HCT116 (cell line): ENCODE measurements around the gene SERTAD3. TPM values are rescaled to one million over a fixed set of nuclear protein-coding genes. Genes with fewer than 3 reads are reported as not detected.
A peak's percentile ranks its signal among the peaks of the same experiment; 100 is the strongest.

Experiments used
- ATAC-seq: fragments of 200-7000 bp; cut with Tn5 transposase; 2 replicates; pipeline ENCODE4 v1.9.1; 2020; ENCODE audit warnings: mild to moderate bottlenecking, moderate library complexity
- BruUV-seq: library from RNA; stranded (reverse); fragments of 400-500 nt; replicated peaks from 2 replicates; lab custom pipeline; 2021; lab: Mats Ljungman, UMichigan
- CTCF ChIA-PET: fragments of 300-600 bp; sonication (Branson Sonifier 250); formaldehyde crosslinking; loops from one replicate; lab custom pipeline; 2021; ENCODE audit warnings: antibody characterized with exemption; lab: Charles Lee
- POLR2A ChIA-PET: fragments of 300-600, 350-600 bp; sonication (Branson Sonifier 250); formaldehyde crosslinking; loops from one replicate; lab custom pipeline; 2021; ENCODE audit warnings: antibody characterized with exemption; lab: Charles Lee
- RAD21 ChIA-PET, 2 experiments: fragments of 300-600 bp; sonication (Branson Sonifier 250); formaldehyde crosslinking; loops; one replicate each; lab custom pipeline; 2023; ENCODE audit warnings: low total read pairs in 2 of 2; ENCODE audit not compliant: uncharacterized antibody in 2 of 2, unreplicated experiment in 2 of 2, low non-redundant PET in 1 of 2; lab: Charles Lee
- DNase-seq: peaks from one replicate; pipeline ENCODE4 v3.0.0-alpha.2; 2010; ENCODE audit warnings: low read depth, low spot score
- H2AFZ ChIP-seq: fragments of 200-600 bp; shearing (Covaris generic), sonication (generic); 2 replicates; pipeline ENCODE4 v1.6.1; 2017; ENCODE audit warnings: low read depth, mixed run types, mixed read lengths, antibody characterized with exemption, low read length; ENCODE audit not compliant: poor library complexity, severe bottlenecking
- H3K27ac ChIP-seq: 2 replicates; pipeline ENCODE4 v1.5.1; 2012; ENCODE audit warnings: low read depth, low read length
- H3K27me3 ChIP-seq: fragments of 200-600 bp; sonication (generic); 2 replicates; pipeline ENCODE4 v1.6.1; 2016; ENCODE audit warnings: mixed run types, low read length, mixed read lengths; ENCODE audit not compliant: insufficient read depth
- H3K36me3 ChIP-seq, 2 experiments: fragments of 200-500 bp in 1 of 2; fragments of 200-600 bp in 1 of 2; sonication (Bioruptor generic) in 1 of 2; sonication (generic) in 1 of 2; 2 replicates each; pipeline versions ENCODE4 v1.5.1 to v1.6.1; 2014 to 2016; ENCODE audit warnings: low read length in 2 of 2, inconsistent platforms in 1 of 2, mixed read lengths in 1 of 2, mixed run types in 1 of 2; ENCODE audit not compliant: insufficient read depth in 2 of 2, control insufficient read depth in 1 of 2
- H3K4me1 ChIP-seq, 2 experiments: fragments of 200-600 bp in 1 of 2; sonication (generic) in 1 of 2; 2 replicates each; pipeline versions ENCODE4 v1.5.1 to v1.6.1; 2012 to 2017; ENCODE audit warnings: low read length in 2 of 2, inconsistent platforms in 1 of 2, mild to moderate bottlenecking in 1 of 2, mixed read lengths in 1 of 2, mixed run types in 1 of 2, moderate library complexity in 1 of 2; ENCODE audit not compliant: insufficient read depth in 2 of 2, control insufficient read depth in 1 of 2
- H3K4me2 ChIP-seq: fragments of 200-600 bp; sonication (generic); 2 replicates; pipeline ENCODE4 v1.6.1; 2017; ENCODE audit warnings: mixed run types, low read length, mixed read lengths
- H3K4me3 ChIP-seq, 2 experiments: fragments of 200-600 bp in 1 of 2; sonication (generic) in 1 of 2; replicated peaks in 1 of 2; 2 replicates each; pipeline ENCODE4 v1.5.1; 2011 to 2016; ENCODE audit warnings: low read length in 2 of 2, control low read depth in 1 of 2, low read depth in 1 of 2, mild to moderate bottlenecking in 1 of 2, mixed read lengths in 1 of 2, mixed run types in 1 of 2
- H3K79me2 ChIP-seq: fragments of 200-600 bp; sonication (generic); 2 replicates; pipeline ENCODE4 v1.6.1; 2017; ENCODE audit warnings: mild to moderate bottlenecking, mixed run types, low read length, moderate library complexity, mixed read lengths; ENCODE audit not compliant: insufficient read depth
- H3K9ac ChIP-seq: fragments of 200-600 bp; sonication (generic); 2 replicates; pipeline ENCODE4 v1.6.1; 2016; ENCODE audit warnings: low read length, mixed read lengths
- H3K9me2 ChIP-seq: fragments of 200-600 bp; sonication (generic), shearing (Covaris generic); 2 replicates; pipeline ENCODE4 v1.6.1; 2017; ENCODE audit warnings: mixed run types, mild to moderate bottlenecking, moderate library complexity; ENCODE audit not compliant: insufficient read depth
- H3K9me3 ChIP-seq, 2 experiments: fragments of 200-500 bp in 1 of 2; fragments of 200-600 bp in 1 of 2; sonication (Bioruptor generic) in 1 of 2; sonication (generic) in 1 of 2; 2 replicates each; pipeline ENCODE4 v1.6.1; 2014 to 2017; ENCODE audit warnings: low read length in 2 of 2, mixed read lengths in 2 of 2, inconsistent platforms in 1 of 2, low read depth in 1 of 2, mild to moderate bottlenecking in 1 of 2, mixed run types in 1 of 2, moderate library complexity in 1 of 2; ENCODE audit not compliant: control insufficient read depth in 1 of 2, insufficient read depth in 1 of 2
- H4K20me1 ChIP-seq: fragments of 200-600 bp; sonication (generic), shearing (Covaris generic); 2 replicates; pipeline ENCODE4 v1.6.1; 2017; ENCODE audit warnings: mixed run types, mild to moderate bottlenecking, moderate library complexity; ENCODE audit not compliant: insufficient read depth
- CBX3 ChIP-seq: IDR thresholded peaks from 2 replicates; pipeline ENCODE4 v1.6.1; 2012; ENCODE audit warnings: low read depth
- CEBPB ChIP-seq: IDR thresholded peaks from 2 replicates; pipeline ENCODE4 v1.6.1; 2012; ENCODE audit warnings: low read depth
- ELF1 ChIP-seq: IDR thresholded peaks from 2 replicates; pipeline ENCODE4 v1.6.1; 2012; ENCODE audit warnings: low read depth, borderline replicate concordance
- EZH2phosphoT487 ChIP-seq: fragments of 200-600 bp; IDR thresholded peaks from 2 replicates; pipeline ENCODE4 v1.6.1; 2018; ENCODE audit warnings: antibody characterized with exemption, borderline replicate concordance
- FOSL1 ChIP-seq: IDR thresholded peaks from 2 replicates; pipeline ENCODE4 v1.6.1; 2012; ENCODE audit warnings: low read depth
- JUND ChIP-seq: IDR thresholded peaks from 2 replicates; pipeline ENCODE4 v1.6.1; 2012
- POLR2A ChIP-seq: IDR thresholded peaks from 2 replicates; pipeline ENCODE4 v1.7.0; 2011; ENCODE audit warnings: borderline replicate concordance; ENCODE audit not compliant: insufficient read depth, insufficient read length; ENCODE audit errors: extremely low read depth
- POLR2AphosphoS5 ChIP-seq: IDR thresholded peaks from 2 replicates; pipeline ENCODE4 v1.6.1; 2011; ENCODE audit warnings: mild to moderate bottlenecking, low read depth, low read length, moderate library complexity
- RAD21 ChIP-seq: IDR thresholded peaks from 2 replicates; pipeline ENCODE4 v1.6.1; 2012; ENCODE audit warnings: low read depth, mild to moderate bottlenecking
- SIN3A ChIP-seq: IDR thresholded peaks from 2 replicates; pipeline ENCODE4 v1.6.1; 2012; ENCODE audit warnings: low read depth
- SRF ChIP-seq: IDR thresholded peaks from 2 replicates; pipeline ENCODE4 v1.6.1; 2012; ENCODE audit warnings: low read depth
- TCF7L2 ChIP-seq: IDR thresholded peaks from 2 replicates; pipeline ENCODE4 v1.7.0; 2011; ENCODE audit warnings: borderline replicate concordance, inconsistent platforms; ENCODE audit not compliant: insufficient read depth, insufficient read length; ENCODE audit errors: extremely low read depth
- YY1 ChIP-seq: IDR thresholded peaks from 2 replicates; pipeline ENCODE4 v1.6.1; 2011; ENCODE audit warnings: low read length, low read depth, moderate library complexity, mild to moderate bottlenecking; ENCODE audit not compliant: insufficient replicate concordance; ENCODE audit errors: extremely low read depth
- ZFX ChIP-seq: fragments of 450-650 bp; IDR thresholded peaks from 2 replicates; pipeline ENCODE4 v1.6.1; 2017
- intact Hi-C: fragments of 100-400 bp; cut with micrococcal nuclease; formaldehyde crosslinking; loops from 2 replicates; pipeline ENCODE4 v1.10.0; 2022
- total RNA-seq: library from RNA; stranded (reverse); gene quantifications from one replicate; pipeline ENCODE4 v1.2.1, GENCODE V29; 2021; ENCODE audit not compliant: unreplicated experiment
- TF ChIP-seq, protein P1 (sequence below): IDR thresholded peaks from 2 replicates; pipeline ENCODE4 v1.6.1; 2011; ENCODE audit warnings: mild to moderate bottlenecking, low read length, moderate library complexity; ENCODE audit not compliant: insufficient replicate concordance; ENCODE audit errors: extremely low read depth
- TF ChIP-seq, protein P2 (sequence below): IDR thresholded peaks from 2 replicates; pipeline ENCODE4 v1.6.1; 2012
- TF ChIP-seq, protein P3 (sequence below): IDR thresholded peaks from 2 replicates; pipeline ENCODE4 v1.6.1; 2012
- TF ChIP-seq, protein P4 (sequence below): IDR thresholded peaks from 2 replicates; pipeline ENCODE4 v1.6.1; 2012; ENCODE audit warnings: low read depth
- TF ChIP-seq, protein P5 (sequence below), 3 experiments: fragments of 200-600 bp in 1 of 3; sonication (generic) in 1 of 3; IDR thresholded peaks in 2 of 3; conservative IDR thresholded peaks in 1 of 3; 2 replicates each; pipeline ENCODE4 v1.5.1; 2012 to 2017; ENCODE audit warnings: low read depth in 2 of 3, low read length in 2 of 3, antibody characterized with exemption in 1 of 3, borderline replicate concordance in 1 of 3, control low read depth in 1 of 3, mild to moderate bottlenecking in 1 of 3, mixed read lengths in 1 of 3, mixed run types in 1 of 3, moderate library complexity in 1 of 3; ENCODE audit not compliant: insufficient read depth in 1 of 3

SERTAD3 gene
- total RNA-seq, 1 experiment from 2014 or later: 32.4 TPM

DNA sequence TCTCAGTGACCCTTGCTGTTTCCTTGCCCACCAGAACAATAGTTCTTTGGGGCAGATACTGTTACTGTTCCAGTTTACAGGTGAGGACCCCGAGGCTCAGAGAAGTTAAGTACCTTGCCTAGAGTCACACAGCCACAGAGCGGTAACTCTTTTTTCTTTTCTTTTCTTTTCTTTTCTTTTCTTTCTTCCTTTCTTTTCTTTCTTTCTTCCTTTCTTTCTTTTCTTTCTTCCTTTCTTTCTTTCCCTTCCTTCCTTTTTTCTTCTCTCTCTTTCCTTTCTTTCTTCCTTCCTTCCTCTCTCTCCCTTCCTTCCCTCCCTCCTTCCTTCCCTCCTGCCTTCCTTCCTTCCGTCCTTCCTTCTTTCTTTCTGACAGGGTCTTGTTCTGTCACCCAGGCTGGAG, 26.1 kb downstream of the SERTAD3 start:
- Histone ChIP-seq H3K36me3 (peaks cover 5 to 9% of the 10 kb centered on the region in 2 experiments; a peak in 2 of 4 replicates), H3K9ac (peak overlapping the region; percentile 37; the same call in 1 of the 2 replicates), H3K27ac (peak overlapping the region; percentile 68; the same call in 1 of the 2 replicates), H3K4me3 (no peak overlapping the region), H3K9me2 (no peaks in the 10 kb centered on the region), H3K9me3 (no peaks in the 10 kb centered on the region), H3K4me2 (peak overlapping the region; percentile 84; the same call in 1 of the 2 replicates), H2AFZ (no peak overlapping the region), H3K4me1 (peaks cover 40 to 81% of the 10 kb centered on the region in 2 experiments), H3K79me2 (peaks cover 12% of the 10 kb centered on the region), H4K20me1 (no peaks in the 10 kb centered on the region), H3K27me3 (no peaks in the 10 kb centered on the region)
- ATAC-seq (no peak), DNase-seq (no peak)
- TF ChIP-seq ELF1 (no peak), FOSL1 (no peak), SRF (no peak), POLR2AphosphoS5 (no peak), SIN3A (no peak), YY1 (no peak), CEBPB (no peak), JUND (no peak), EZH2phosphoT487 (no peak), ZFX (no peak), POLR2A (no peak), RAD21 (no peak), CBX3 (no peak), TCF7L2 (no peak)
- TF ChIP-seq, protein P1, sequence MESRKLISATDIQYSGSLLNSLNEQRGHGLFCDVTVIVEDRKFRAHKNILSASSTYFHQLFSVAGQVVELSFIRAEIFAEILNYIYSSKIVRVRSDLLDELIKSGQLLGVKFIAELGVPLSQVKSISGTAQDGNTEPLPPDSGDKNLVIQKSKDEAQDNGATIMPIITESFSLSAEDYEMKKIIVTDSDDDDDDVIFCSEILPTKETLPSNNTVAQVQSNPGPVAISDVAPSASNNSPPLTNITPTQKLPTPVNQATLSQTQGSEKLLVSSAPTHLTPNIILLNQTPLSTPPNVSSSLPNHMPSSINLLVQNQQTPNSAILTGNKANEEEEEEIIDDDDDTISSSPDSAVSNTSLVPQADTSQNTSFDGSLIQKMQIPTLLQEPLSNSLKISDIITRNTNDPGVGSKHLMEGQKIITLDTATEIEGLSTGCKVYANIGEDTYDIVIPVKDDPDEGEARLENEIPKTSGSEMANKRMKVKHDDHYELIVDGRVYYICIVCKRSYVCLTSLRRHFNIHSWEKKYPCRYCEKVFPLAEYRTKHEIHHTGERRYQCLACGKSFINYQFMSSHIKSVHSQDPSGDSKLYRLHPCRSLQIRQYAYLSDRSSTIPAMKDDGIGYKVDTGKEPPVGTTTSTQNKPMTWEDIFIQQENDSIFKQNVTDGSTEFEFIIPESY: no peak
- TF ChIP-seq, protein P2, sequence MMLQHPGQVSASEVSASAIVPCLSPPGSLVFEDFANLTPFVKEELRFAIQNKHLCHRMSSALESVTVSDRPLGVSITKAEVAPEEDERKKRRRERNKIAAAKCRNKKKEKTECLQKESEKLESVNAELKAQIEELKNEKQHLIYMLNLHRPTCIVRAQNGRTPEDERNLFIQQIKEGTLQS: no peak
- TF ChIP-seq, protein P3, sequence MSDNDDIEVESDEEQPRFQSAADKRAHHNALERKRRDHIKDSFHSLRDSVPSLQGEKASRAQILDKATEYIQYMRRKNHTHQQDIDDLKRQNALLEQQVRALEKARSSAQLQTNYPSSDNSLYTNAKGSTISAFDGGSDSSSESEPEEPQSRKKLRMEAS: no peak
- TF ChIP-seq, protein P4, sequence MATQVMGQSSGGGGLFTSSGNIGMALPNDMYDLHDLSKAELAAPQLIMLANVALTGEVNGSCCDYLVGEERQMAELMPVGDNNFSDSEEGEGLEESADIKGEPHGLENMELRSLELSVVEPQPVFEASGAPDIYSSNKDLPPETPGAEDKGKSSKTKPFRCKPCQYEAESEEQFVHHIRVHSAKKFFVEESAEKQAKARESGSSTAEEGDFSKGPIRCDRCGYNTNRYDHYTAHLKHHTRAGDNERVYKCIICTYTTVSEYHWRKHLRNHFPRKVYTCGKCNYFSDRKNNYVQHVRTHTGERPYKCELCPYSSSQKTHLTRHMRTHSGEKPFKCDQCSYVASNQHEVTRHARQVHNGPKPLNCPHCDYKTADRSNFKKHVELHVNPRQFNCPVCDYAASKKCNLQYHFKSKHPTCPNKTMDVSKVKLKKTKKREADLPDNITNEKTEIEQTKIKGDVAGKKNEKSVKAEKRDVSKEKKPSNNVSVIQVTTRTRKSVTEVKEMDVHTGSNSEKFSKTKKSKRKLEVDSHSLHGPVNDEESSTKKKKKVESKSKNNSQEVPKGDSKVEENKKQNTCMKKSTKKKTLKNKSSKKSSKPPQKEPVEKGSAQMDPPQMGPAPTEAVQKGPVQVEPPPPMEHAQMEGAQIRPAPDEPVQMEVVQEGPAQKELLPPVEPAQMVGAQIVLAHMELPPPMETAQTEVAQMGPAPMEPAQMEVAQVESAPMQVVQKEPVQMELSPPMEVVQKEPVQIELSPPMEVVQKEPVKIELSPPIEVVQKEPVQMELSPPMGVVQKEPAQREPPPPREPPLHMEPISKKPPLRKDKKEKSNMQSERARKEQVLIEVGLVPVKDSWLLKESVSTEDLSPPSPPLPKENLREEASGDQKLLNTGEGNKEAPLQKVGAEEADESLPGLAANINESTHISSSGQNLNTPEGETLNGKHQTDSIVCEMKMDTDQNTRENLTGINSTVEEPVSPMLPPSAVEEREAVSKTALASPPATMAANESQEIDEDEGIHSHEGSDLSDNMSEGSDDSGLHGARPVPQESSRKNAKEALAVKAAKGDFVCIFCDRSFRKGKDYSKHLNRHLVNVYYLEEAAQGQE: no peak
- TF ChIP-seq, protein P5, sequence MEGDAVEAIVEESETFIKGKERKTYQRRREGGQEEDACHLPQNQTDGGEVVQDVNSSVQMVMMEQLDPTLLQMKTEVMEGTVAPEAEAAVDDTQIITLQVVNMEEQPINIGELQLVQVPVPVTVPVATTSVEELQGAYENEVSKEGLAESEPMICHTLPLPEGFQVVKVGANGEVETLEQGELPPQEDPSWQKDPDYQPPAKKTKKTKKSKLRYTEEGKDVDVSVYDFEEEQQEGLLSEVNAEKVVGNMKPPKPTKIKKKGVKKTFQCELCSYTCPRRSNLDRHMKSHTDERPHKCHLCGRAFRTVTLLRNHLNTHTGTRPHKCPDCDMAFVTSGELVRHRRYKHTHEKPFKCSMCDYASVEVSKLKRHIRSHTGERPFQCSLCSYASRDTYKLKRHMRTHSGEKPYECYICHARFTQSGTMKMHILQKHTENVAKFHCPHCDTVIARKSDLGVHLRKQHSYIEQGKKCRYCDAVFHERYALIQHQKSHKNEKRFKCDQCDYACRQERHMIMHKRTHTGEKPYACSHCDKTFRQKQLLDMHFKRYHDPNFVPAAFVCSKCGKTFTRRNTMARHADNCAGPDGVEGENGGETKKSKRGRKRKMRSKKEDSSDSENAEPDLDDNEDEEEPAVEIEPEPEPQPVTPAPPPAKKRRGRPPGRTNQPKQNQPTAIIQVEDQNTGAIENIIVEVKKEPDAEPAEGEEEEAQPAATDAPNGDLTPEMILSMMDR (IDR thresholded peaks at IDR 0.05 in 2 of 3, conservative IDR thresholded peaks at IDR 0.05 in 1 of 3; ENCODE audit: borderline replicate concordance in 1 of 3, insufficient read depth in 1 of 3, low read depth in 2 of 3, low read length in 2 of 3): no peak
- no TSS peak for BruUV-seq
- ChIA-PET POLR2A (interaction anchor here (1.3 kb wide), 1 partner anchor 25 kb away, joined by 3 read pairs; no protein-coding TSS in a partner anchor), RAD21 (no interaction called here), CTCF (no interaction called here)
- intact Hi-C loops: no loop called here
